ENCODE results near the gene USP46.

The USP46 gene

GRCh38 chr4:52638717-52639116 is 20.4 kb downstream of the USP46 start:
- no peaks in the 10 kb centered on the region for H3K27me3 ChIP-seq (replicated peaks; ENCODE audit: control insufficient read depth, insufficient read depth, low read length)
- no peaks in the 10 kb centered on the region for H3K9me3 ChIP-seq (ENCODE audit: control insufficient read depth, low read length)
- no peak overlapping the region for H3K4me3 ChIP-seq (ENCODE audit: low read length)
- peaks cover 21% of the 10 kb centered on the region for H3K4me1 ChIP-seq (ENCODE audit: control insufficient read depth, insufficient read depth, low read length)
- no peaks in the 10 kb centered on the region for H3K36me3 ChIP-seq (ENCODE audit: control insufficient read depth, insufficient read depth, low read length, severe bottlenecking)
- no peak for DNase-seq (ENCODE audit: low read depth)
- H3K9ac ChIP-seq (ENCODE audit: low read length) = no peak overlapping the region

- no peaks in the 10 kb centered on the region for H3K27me3 ChIP-seq (replicated peaks; ENCODE audit: control insufficient read depth, insufficient read depth, low read length)
- H3K9ac ChIP-seq (ENCODE audit: low read length) = no peak overlapping the region
- no peak overlapping the region for H3K4me3 ChIP-seq (ENCODE audit: low read length)
- H3K9me3 ChIP-seq (ENCODE audit: control insufficient read depth, low read length) = no peaks in the 10 kb centered on the region
- no peaks in the 10 kb centered on the region for H3K36me3 ChIP-seq (ENCODE audit: control insufficient read depth, insufficient read depth, low read length, severe bottlenecking)
- H3K4me1 ChIP-seq (ENCODE audit: control insufficient read depth, insufficient read depth, low read length) = peaks cover 14% of the 10 kb centered on the region
- no peak for DNase-seq (ENCODE audit: low read depth)
These were observed 22.0 kb downstream of the USP46 start for GRCh38 chr4:52637116-52637515.

GRCh38 chr4:52635560-52635959 is 23.5 kb downstream of the USP46 start:
- H3K9ac ChIP-seq (ENCODE audit: low read length) = no peak overlapping the region
- no peaks in the 10 kb centered on the region for H3K4me1 ChIP-seq (ENCODE audit: control insufficient read depth, insufficient read depth, low read length)
- DNase-seq (ENCODE audit: low read depth) = no peak
- no peaks in the 10 kb centered on the region for H3K27me3 ChIP-seq (replicated peaks; ENCODE audit: control insufficient read depth, insufficient read depth, low read length)
- H3K9me3 ChIP-seq (ENCODE audit: control insufficient read depth, low read length) = no peaks in the 10 kb centered on the region
- no peaks in the 10 kb centered on the region for H3K36me3 ChIP-seq (ENCODE audit: control insufficient read depth, insufficient read depth, low read length, severe bottlenecking)
- no peak overlapping the region for H3K4me3 ChIP-seq (ENCODE audit: low read length)

- Histone ChIP-seq H3K27me3 (replicated peaks; ENCODE audit: control insufficient read depth, insufficient read depth, low read length) (no peaks in the 10 kb centered on the region), H3K9ac (ENCODE audit: low read length) (no peak overlapping the region), H3K4me3 (ENCODE audit: low read length) (no peak overlapping the region), H3K4me1 (ENCODE audit: control insufficient read depth, insufficient read depth, low read length) (no peaks in the 10 kb centered on the region), H3K36me3 (ENCODE audit: control insufficient read depth, insufficient read depth, low read length, severe bottlenecking) (no peaks in the 10 kb centered on the region), H3K9me3 (ENCODE audit: control insufficient read depth, low read length) (no peaks in the 10 kb centered on the region)
- DNase-seq (ENCODE audit: low read depth) = no peak
These were observed 24.0 kb downstream of the USP46 start for GRCh38 chr4:52635130-52635529.

- DNase-seq (ENCODE audit: low read depth) = no peak
- no peaks in the 10 kb centered on the region for H3K36me3 ChIP-seq (ENCODE audit: control insufficient read depth, insufficient read depth, low read length, severe bottlenecking)
- H3K9ac ChIP-seq (ENCODE audit: low read length) = no peak overlapping the region
- no peak overlapping the region for H3K4me3 ChIP-seq (ENCODE audit: low read length)
- peaks cover 5% of the 10 kb centered on the region for H3K4me1 ChIP-seq (ENCODE audit: control insufficient read depth, insufficient read depth, low read length)
- no peaks in the 10 kb centered on the region for H3K27me3 ChIP-seq (replicated peaks; ENCODE audit: control insufficient read depth, insufficient read depth, low read length)
- no peaks in the 10 kb centered on the region for H3K9me3 ChIP-seq (ENCODE audit: control insufficient read depth, low read length)
These were observed 25.3 kb downstream of the USP46 start for GRCh38 chr4:52633846-52634245.

- peaks cover 14% of the 10 kb centered on the region for H3K4me1 ChIP-seq (ENCODE audit: control insufficient read depth, insufficient read depth, low read length)
- H3K9ac ChIP-seq (ENCODE audit: low read length) = no peak overlapping the region
- H3K4me3 ChIP-seq (ENCODE audit: low read length) = no peak overlapping the region
- peaks cover 19% of the 10 kb centered on the region for H3K36me3 ChIP-seq (ENCODE audit: control insufficient read depth, insufficient read depth, low read length, severe bottlenecking)
- H3K27me3 ChIP-seq (replicated peaks; ENCODE audit: control insufficient read depth, insufficient read depth, low read length) = no peaks in the 10 kb centered on the region
- H3K9me3 ChIP-seq (ENCODE audit: control insufficient read depth, low read length) = no peaks in the 10 kb centered on the region
- DNase-seq (ENCODE audit: low read depth) = no peak
These were observed 30.1 kb downstream of the USP46 start for GRCh38 chr4:52628974-52629373.

GRCh38 chr4:52628543-52628942 is 30.6 kb downstream of the USP46 start:
- no peak for DNase-seq (ENCODE audit: low read depth)
- Histone ChIP-seq H3K9ac (ENCODE audit: low read length) (no peak overlapping the region), H3K4me1 (ENCODE audit: control insufficient read depth, insufficient read depth, low read length) (peaks cover 14% of the 10 kb centered on the region), H3K27me3 (replicated peaks; ENCODE audit: control insufficient read depth, insufficient read depth, low read length) (no peaks in the 10 kb centered on the region), H3K9me3 (ENCODE audit: control insufficient read depth, low read length) (no peaks in the 10 kb centered on the region), H3K4me3 (ENCODE audit: low read length) (no peak overlapping the region), H3K36me3 (ENCODE audit: control insufficient read depth, insufficient read depth, low read length, severe bottlenecking) (peaks cover 19% of the 10 kb centered on the region)

GRCh38 chr4:52627876-52628275 is 31.2 kb downstream of the USP46 start:
- peaks cover 14% of the 10 kb centered on the region for H3K4me1 ChIP-seq (ENCODE audit: control insufficient read depth, insufficient read depth, low read length)
- H3K36me3 ChIP-seq (ENCODE audit: control insufficient read depth, insufficient read depth, low read length, severe bottlenecking) = peaks cover 19% of the 10 kb centered on the region
- H3K9ac ChIP-seq (ENCODE audit: low read length) = no peak overlapping the region

GRCh38 chr4:52625216-52625615 is 33.9 kb downstream of the USP46 start:
- Histone ChIP-seq H3K36me3 (ENCODE audit: control insufficient read depth, insufficient read depth, low read length, severe bottlenecking) (peaks cover 19% of the 10 kb centered on the region), H3K27me3 (replicated peaks; ENCODE audit: control insufficient read depth, insufficient read depth, low read length) (no peaks in the 10 kb centered on the region), H3K9me3 (ENCODE audit: control insufficient read depth, low read length) (no peaks in the 10 kb centered on the region), H3K9ac (ENCODE audit: low read length) (no peak overlapping the region), H3K4me1 (ENCODE audit: control insufficient read depth, insufficient read depth, low read length) (peaks cover 14% of the 10 kb centered on the region), H3K4me3 (ENCODE audit: low read length) (no peak overlapping the region)
- DNase-seq (ENCODE audit: low read depth) = peak; percentile 2

More at GRCh38 chr4:52627876-52628275, 31.2 kb downstream of the USP46 start:
- Histone ChIP-seq H3K4me3 (ENCODE audit: low read length) (no peak overlapping the region), H3K9me3 (ENCODE audit: control insufficient read depth, low read length) (no peaks in the 10 kb centered on the region), H3K27me3 (replicated peaks; ENCODE audit: control insufficient read depth, insufficient read depth, low read length) (no peaks in the 10 kb centered on the region)
- no peak for DNase-seq (ENCODE audit: low read depth)

- H3K4me3 ChIP-seq (ENCODE audit: low read length) = no peak overlapping the region
- H3K9me3 ChIP-seq (ENCODE audit: control insufficient read depth, low read length) = no peaks in the 10 kb centered on the region
- H3K9ac ChIP-seq (ENCODE audit: low read length) = no peak overlapping the region
- peaks cover 18% of the 10 kb centered on the region for H3K36me3 ChIP-seq (ENCODE audit: control insufficient read depth, insufficient read depth, low read length, severe bottlenecking)
- H3K27me3 ChIP-seq (replicated peaks; ENCODE audit: control insufficient read depth, insufficient read depth, low read length) = no peaks in the 10 kb centered on the region
- peaks cover 6% of the 10 kb centered on the region for H3K4me1 ChIP-seq (ENCODE audit: control insufficient read depth, insufficient read depth, low read length)
- DNase-seq (ENCODE audit: low read depth) = no peak
These were observed 36.5 kb downstream of the USP46 start for GRCh38 chr4:52622564-52622963.

- peaks cover 6% of the 10 kb centered on the region for H3K4me1 ChIP-seq (ENCODE audit: control insufficient read depth, insufficient read depth, low read length)
- H3K9me3 ChIP-seq (ENCODE audit: control insufficient read depth, low read length) = no peaks in the 10 kb centered on the region
- no peak for DNase-seq (ENCODE audit: low read depth)
- H3K27me3 ChIP-seq (replicated peaks; ENCODE audit: control insufficient read depth, insufficient read depth, low read length) = no peaks in the 10 kb centered on the region
- no peak overlapping the region for H3K4me3 ChIP-seq (ENCODE audit: low read length)
- no peak overlapping the region for H3K9ac ChIP-seq (ENCODE audit: low read length)
- peaks cover 16% of the 10 kb centered on the region for H3K36me3 ChIP-seq (ENCODE audit: control insufficient read depth, insufficient read depth, low read length, severe bottlenecking)
These were observed 37.5 kb downstream of the USP46 start for GRCh38 chr4:52621567-52621966.

- Histone ChIP-seq H3K4me1 (ENCODE audit: control insufficient read depth, insufficient read depth, low read length) (peaks cover 6% of the 10 kb centered on the region), H3K4me3 (ENCODE audit: low read length) (no peak overlapping the region), H3K9ac (ENCODE audit: low read length) (no peak overlapping the region), H3K27me3 (replicated peaks; ENCODE audit: control insufficient read depth, insufficient read depth, low read length) (no peaks in the 10 kb centered on the region), H3K36me3 (ENCODE audit: control insufficient read depth, insufficient read depth, low read length, severe bottlenecking) (no peaks in the 10 kb centered on the region), H3K9me3 (ENCODE audit: control insufficient read depth, low read length) (no peaks in the 10 kb centered on the region)
- no peak for DNase-seq (ENCODE audit: low read depth)
These were observed 39.5 kb downstream of the USP46 start for GRCh38 chr4:52619591-52619931.
